ENCODE data around the gene MTURN. TPM values are rescaled to one million over a fixed set of nuclear protein-coding genes. Genes with fewer than 3 reads are reported as not detected.

The MTURN gene
- polyA plus RNA-seq, 2 donors: 7.7 to 9.9 TPM

DNA sequence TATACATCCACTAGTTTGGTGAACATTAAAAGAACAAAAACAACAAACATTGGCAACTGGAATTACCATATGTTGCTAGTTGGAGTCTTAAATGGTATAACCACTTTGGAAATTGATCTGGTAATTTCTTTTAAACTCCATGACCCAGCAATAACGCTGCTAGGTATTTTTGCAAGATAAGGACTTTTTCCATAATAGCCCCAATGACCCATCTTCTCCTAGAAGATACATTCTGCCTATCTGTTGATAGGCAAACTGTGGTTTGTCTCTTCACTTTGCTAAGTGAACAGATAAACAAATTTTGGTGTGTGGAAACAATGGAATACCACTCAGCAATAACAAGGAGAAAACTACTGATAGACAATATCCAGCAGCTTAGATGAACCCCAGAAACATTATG lies 30.6 kb upstream of the MTURN start:
- Histone ChIP-seq H3K36me3 (ENCODE audit: control insufficient read depth in 2 of 2, insufficient read depth in 2 of 2, low read length in 1 of 2) (no peaks in the 10 kb centered on the region), H3K9me3 (ENCODE audit: control insufficient read depth in 2 of 2, insufficient read depth in 1 of 2, low read depth in 1 of 2, low read length in 1 of 2) (no peaks in the 10 kb centered on the region), H3K4me1 (ENCODE audit: control insufficient read depth in 2 of 2, insufficient read depth in 2 of 2, low read length in 1 of 2) (no peaks in the 10 kb centered on the region), H3K27me3 (ENCODE audit: control insufficient read depth in 1 of 2, insufficient read depth in 2 of 2, low read length in 2 of 2) (no peaks in the 10 kb centered on the region), H3K27ac (ENCODE audit: low read depth in 2 of 2, low read length in 1 of 2) (no peak overlapping the region), H3K4me3 (ENCODE audit: low read depth in 1 of 2, low read length in 2 of 2) (no peak overlapping the region)
- 85 to 88% methylated on average over 1 of the region's 1 CpG for WGBS, 2 donors

DNA sequence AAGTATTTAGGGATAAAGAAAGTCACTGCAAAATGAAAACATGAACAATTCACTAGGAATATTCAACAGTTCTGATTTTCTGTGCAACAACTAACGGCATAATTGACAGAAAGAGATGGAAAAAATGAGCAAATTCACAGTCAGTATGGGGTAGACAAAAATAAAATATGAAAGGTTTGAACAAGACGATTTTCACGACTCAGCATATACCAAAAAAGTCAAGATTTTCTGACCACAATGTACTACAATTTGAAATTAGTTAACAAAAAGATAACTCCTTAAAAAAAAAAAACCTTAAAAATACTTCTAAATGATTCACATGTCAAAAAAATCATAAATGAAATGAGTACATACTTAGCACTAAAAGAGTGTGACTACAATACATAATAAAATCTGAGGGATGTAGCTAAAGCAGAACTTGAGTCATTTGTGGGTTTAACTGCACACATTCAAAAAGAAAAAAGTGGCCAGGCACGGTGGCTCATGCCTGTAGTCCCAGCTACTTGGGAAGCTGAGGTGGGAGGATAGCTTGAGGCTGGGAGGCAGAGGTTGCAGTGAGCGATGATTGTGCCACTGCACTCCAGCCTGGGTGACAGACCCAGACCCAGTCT lies 22.6 kb upstream of the MTURN start:
- WGBS, 2 donors: 90 to 96% methylated on average over 5 of the region's 5 CpGs

DNA sequence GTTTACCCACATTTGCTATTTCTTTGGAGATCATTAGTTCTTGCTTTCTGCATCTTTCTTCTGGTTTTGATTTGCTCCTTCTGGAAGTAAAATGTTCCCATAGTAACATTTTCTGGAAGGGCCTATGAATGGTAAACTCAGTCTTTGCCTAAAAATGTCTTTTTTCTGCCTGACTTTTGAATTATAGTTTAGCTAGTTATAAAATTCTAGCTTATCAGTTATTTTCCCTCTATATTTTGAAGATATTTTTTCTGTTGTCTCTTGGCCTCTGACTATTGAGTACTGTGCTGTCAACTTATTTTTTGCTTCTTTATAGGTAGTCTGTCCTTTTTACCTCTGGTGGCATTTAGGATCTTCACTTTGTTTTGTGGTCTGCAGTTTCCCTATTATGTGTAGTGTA lies 21.6 kb upstream of the MTURN start:
- Histone ChIP-seq H3K4me3 (ENCODE audit: low read depth in 1 of 2, low read length in 2 of 2) (no peak overlapping the region), H3K9me3 (ENCODE audit: control insufficient read depth in 2 of 2, insufficient read depth in 1 of 2, low read depth in 1 of 2, low read length in 1 of 2) (no peaks in the 10 kb centered on the region), H3K27me3 (ENCODE audit: control insufficient read depth in 1 of 2, insufficient read depth in 2 of 2, low read length in 2 of 2) (no peaks in the 10 kb centered on the region), H3K27ac (ENCODE audit: low read depth in 2 of 2, low read length in 1 of 2) (no peak overlapping the region), H3K4me1 (ENCODE audit: control insufficient read depth in 2 of 2, insufficient read depth in 2 of 2, low read length in 1 of 2) (no peaks in the 10 kb centered on the region), H3K36me3 (ENCODE audit: control insufficient read depth in 2 of 2, insufficient read depth in 2 of 2, low read length in 1 of 2) (no peaks in the 10 kb centered on the region)

More for the DNA sequence above, 22.6 kb upstream of the MTURN start:
- Histone ChIP-seq H3K9me3 (ENCODE audit: control insufficient read depth in 2 of 2, insufficient read depth in 1 of 2, low read depth in 1 of 2, low read length in 1 of 2) (no peaks in the 10 kb centered on the region), H3K4me3 (ENCODE audit: low read depth in 1 of 2, low read length in 2 of 2) (no peak overlapping the region), H3K27me3 (ENCODE audit: control insufficient read depth in 1 of 2, insufficient read depth in 2 of 2, low read length in 2 of 2) (no peaks in the 10 kb centered on the region), H3K4me1 (ENCODE audit: control insufficient read depth in 2 of 2, insufficient read depth in 2 of 2, low read length in 1 of 2) (no peaks in the 10 kb centered on the region), H3K27ac (ENCODE audit: low read depth in 2 of 2, low read length in 1 of 2) (no peak overlapping the region), H3K36me3 (ENCODE audit: control insufficient read depth in 2 of 2, insufficient read depth in 2 of 2, low read length in 1 of 2) (no peaks in the 10 kb centered on the region)

DNA sequence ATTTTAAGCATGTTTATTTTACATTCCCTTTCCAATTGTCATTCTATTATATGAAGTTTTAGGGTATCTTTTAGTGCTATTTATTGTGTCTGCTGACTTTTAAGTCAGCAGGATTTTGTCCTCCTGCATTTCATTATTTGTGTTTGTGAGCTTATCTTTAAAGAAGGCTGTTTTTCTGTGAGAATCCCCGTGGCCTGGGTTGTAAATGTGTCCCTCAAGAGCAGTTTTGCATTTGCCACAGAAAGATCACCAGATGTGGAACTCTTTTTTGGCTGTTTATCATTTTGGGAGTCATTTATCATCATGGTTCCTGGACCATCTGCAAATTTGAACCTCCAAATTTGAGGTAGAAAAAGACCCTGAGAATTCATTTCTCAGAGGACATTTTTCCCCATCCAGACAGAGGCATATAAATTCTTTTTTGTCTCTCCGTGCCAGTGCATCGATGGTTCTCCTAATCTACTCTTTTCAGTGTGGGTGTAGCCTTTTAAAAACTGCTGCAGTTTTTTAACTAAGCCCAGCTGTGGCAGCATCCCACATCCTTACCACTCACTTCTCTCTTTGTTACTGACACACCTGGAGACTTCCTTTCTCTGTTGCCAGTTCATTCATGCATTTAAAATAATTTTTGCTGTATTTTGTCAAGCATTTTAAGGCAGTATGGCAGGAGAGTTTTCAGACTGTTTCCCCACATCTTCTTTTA lies 20.1 kb upstream of the MTURN start:
- H3K4me3 ChIP-seq (ENCODE audit: low read depth in 1 of 2, low read length in 2 of 2): no peak overlapping the region
- no peak overlapping the region for H3K27ac ChIP-seq (ENCODE audit: low read depth in 2 of 2, low read length in 1 of 2)
- H3K27me3 ChIP-seq (ENCODE audit: control insufficient read depth in 1 of 2, insufficient read depth in 2 of 2, low read length in 2 of 2): no peaks in the 10 kb centered on the region
- no peaks in the 10 kb centered on the region for H3K4me1 ChIP-seq (ENCODE audit: control insufficient read depth in 2 of 2, insufficient read depth in 2 of 2, low read length in 1 of 2)
- H3K36me3 ChIP-seq (ENCODE audit: control insufficient read depth in 2 of 2, insufficient read depth in 2 of 2, low read length in 1 of 2): no peaks in the 10 kb centered on the region
- no peaks in the 10 kb centered on the region for H3K9me3 ChIP-seq (ENCODE audit: control insufficient read depth in 2 of 2, insufficient read depth in 1 of 2, low read depth in 1 of 2, low read length in 1 of 2)
- 68 to 69% methylated on average over 3 of the region's 3 CpGs for WGBS, 2 donors

DNA sequence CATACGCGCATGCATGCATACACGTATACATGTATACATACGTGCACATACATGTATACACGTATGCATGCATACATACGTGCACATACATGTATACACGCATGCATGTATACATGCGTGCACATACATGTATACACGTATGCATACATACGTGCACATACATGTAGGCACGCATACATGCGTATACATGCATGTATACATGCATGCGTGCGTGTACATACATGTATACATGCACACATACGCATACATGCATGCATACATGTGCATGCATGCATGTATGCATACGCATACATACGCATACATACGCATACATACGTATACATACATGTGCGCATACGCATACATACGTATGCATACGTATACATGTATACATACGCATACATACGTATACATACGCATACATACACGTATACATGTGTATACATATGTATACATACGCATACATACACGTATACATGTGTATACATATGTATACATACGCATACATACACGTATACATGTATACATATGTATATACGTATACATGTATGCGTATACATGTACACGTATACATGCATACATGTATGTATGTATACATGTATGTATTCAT lies 19.0 kb upstream of the MTURN start:
- Histone ChIP-seq H3K27ac (ENCODE audit: low read depth in 2 of 2, low read length in 1 of 2) (no peak overlapping the region), H3K4me1 (ENCODE audit: control insufficient read depth in 2 of 2, insufficient read depth in 2 of 2, low read length in 1 of 2) (no peaks in the 10 kb centered on the region), H3K27me3 (ENCODE audit: control insufficient read depth in 1 of 2, insufficient read depth in 2 of 2, low read length in 2 of 2) (no peaks in the 10 kb centered on the region), H3K4me3 (ENCODE audit: low read depth in 1 of 2, low read length in 2 of 2) (no peak overlapping the region), H3K9me3 (ENCODE audit: control insufficient read depth in 2 of 2, insufficient read depth in 1 of 2, low read depth in 1 of 2, low read length in 1 of 2) (no peaks in the 10 kb centered on the region), H3K36me3 (ENCODE audit: control insufficient read depth in 2 of 2, insufficient read depth in 2 of 2, low read length in 1 of 2) (no peaks in the 10 kb centered on the region)
- WGBS, 2 donors: 88 to 90% methylated on average over 34 of the region's 34 CpGs

DNA sequence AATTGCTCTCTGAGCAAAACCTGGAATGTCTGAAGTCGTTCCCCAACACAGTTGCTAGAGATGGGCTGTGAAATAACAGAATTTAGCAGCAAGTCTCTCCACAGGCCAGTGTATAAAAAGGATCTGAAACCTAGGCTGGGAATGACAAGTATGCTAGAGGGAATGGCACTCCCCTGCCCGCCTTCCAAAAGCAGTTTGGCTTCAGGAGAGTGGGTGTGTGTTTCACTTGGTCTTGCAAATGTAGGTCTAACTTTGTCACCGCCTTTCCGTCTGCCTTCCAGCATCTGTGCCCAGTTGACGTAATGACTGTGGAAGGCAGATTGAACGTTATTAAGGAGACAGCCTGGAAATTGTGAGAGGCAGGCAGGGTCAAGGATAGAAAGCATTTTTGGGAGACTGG lies 18.0 kb upstream of the MTURN start:
- Histone ChIP-seq H3K27ac (ENCODE audit: low read depth in 2 of 2, low read length in 1 of 2) (no peak overlapping the region), H3K4me3 (ENCODE audit: low read depth in 1 of 2, low read length in 2 of 2) (no peak overlapping the region), H3K9me3 (ENCODE audit: control insufficient read depth in 2 of 2, insufficient read depth in 1 of 2, low read depth in 1 of 2, low read length in 1 of 2) (no peaks in the 10 kb centered on the region), H3K4me1 (ENCODE audit: control insufficient read depth in 2 of 2, insufficient read depth in 2 of 2, low read length in 1 of 2) (no peaks in the 10 kb centered on the region), H3K27me3 (ENCODE audit: control insufficient read depth in 1 of 2, insufficient read depth in 2 of 2, low read length in 2 of 2) (no peaks in the 10 kb centered on the region), H3K36me3 (ENCODE audit: control insufficient read depth in 2 of 2, insufficient read depth in 2 of 2, low read length in 1 of 2) (no peaks in the 10 kb centered on the region)
- WGBS, 2 donors: 70 to 73% methylated on average over 6 of the region's 6 CpGs

DNA sequence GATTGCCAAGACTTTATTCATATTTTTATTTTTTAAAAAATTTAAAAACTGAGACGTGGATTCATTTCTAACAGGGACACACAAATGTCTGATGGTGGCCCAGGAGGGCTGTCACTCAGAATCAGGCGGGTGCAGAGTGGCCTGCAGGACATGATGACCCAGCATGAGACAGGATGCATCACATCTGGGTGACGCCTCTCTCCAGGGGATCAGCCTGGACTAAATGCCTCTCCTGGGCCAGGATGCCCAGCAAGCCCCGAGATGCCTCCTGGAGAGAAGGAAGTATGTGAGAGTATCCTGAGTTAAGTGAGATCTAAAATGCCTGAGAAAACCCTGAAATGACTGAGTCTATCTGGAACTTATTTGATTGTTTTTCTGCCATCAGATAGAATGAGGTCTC lies 16.9 kb upstream of the MTURN start:
- no peaks in the 10 kb centered on the region for H3K4me1 ChIP-seq (ENCODE audit: control insufficient read depth in 2 of 2, insufficient read depth in 2 of 2, low read length in 1 of 2)
- 89 to 91% methylated on average over 4 of the region's 4 CpGs for WGBS, 2 donors
- H3K27ac ChIP-seq (ENCODE audit: low read depth in 2 of 2, low read length in 1 of 2): no peak overlapping the region
- no peak overlapping the region for H3K4me3 ChIP-seq (ENCODE audit: low read depth in 1 of 2, low read length in 2 of 2)
- H3K27me3 ChIP-seq (ENCODE audit: control insufficient read depth in 1 of 2, insufficient read depth in 2 of 2, low read length in 2 of 2): no peaks in the 10 kb centered on the region
- no peaks in the 10 kb centered on the region for H3K36me3 ChIP-seq (ENCODE audit: control insufficient read depth in 2 of 2, insufficient read depth in 2 of 2, low read length in 1 of 2)
- H3K9me3 ChIP-seq (ENCODE audit: control insufficient read depth in 2 of 2, insufficient read depth in 1 of 2, low read depth in 1 of 2, low read length in 1 of 2): no peaks in the 10 kb centered on the region

DNA sequence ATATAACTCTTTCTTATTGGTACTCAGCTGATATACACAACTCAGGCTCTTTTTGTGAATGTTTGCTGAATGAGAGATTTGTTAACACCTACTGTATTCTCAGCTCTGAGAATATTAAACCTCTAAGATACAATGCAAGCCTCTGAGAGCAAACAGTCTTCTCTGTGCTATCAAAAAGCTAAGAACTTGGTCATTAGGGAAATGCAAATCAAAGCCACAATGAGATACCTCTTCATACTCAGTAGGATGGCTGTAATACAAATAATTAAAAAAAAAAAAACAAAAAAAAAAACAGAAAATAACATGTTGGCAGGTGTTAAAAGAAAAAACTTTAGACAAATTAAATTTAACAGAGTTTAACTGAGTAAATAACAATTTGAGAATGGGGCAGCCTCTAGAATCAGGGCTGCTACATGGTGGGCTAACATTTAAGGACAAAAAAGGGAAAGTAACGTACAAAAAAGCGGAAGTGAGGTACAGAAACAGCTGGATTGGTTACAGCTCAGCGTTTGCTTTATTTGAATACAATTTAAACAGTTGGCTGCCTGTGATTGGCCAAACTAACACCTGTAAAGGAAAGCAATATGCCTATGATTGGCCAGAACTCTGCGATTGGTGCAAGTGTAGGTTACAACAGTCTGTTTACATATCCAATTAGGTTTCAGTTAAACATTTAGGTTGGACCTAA lies 14.8 kb upstream of the MTURN start:
- H3K4me1 ChIP-seq (ENCODE audit: control insufficient read depth in 2 of 2, insufficient read depth in 2 of 2, low read length in 1 of 2): no peaks in the 10 kb centered on the region

DNA sequence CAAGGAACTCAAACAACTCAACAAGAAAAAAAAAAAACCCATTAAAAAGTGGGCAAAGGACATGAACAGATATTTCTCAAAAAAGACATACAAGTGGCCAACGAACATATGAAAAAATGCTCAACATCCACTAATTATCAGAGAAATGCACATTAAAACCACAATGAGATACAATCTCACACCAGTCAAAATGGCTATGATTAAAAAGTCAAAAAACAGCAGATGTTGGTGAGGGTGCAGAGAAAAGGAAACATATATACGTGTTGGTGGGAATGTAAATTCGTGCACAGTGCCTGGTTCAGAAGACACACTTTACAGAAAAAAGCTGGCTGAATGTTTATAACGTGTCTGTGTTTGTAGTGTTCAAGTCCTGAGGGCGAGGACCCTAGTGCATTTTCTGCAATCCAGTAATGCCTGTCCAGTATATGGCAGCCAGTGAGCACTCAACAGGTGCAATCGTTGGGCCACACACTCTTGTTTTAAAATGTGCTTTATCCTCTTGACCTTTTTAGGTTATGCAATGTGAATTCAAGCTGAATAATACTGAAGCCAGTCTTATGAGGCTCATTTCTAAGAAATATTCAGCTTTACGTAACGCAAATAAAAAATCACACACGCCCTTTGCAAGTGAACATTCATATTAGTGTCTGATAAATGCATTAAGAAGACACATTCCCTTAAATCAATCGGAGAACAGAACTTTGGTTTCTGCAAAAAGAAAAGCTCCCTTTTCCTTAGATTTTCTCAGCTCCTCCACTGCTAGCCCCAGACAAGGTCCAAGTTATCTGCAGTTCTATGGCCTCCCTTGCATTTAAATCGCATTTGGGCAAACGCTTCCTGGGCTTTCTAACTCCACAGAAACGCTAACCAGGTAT lies 813 bp upstream of the MTURN start:
- peak overlapping the region; percentile 86 to 91 for H3K27ac ChIP-seq (ENCODE audit: low read depth in 2 of 2, low read length in 1 of 2)
- no peaks in the 10 kb centered on the region for H3K9me3 ChIP-seq (ENCODE audit: control insufficient read depth in 2 of 2, insufficient read depth in 1 of 2, low read depth in 1 of 2, low read length in 1 of 2)
- peaks cover 0 to 3% of the 10 kb centered on the region in 2 donors for H3K36me3 ChIP-seq (ENCODE audit: control insufficient read depth in 2 of 2, insufficient read depth in 2 of 2, low read length in 1 of 2)
- peaks cover 0 to 3% of the 10 kb centered on the region in 2 donors for H3K4me1 ChIP-seq (ENCODE audit: control insufficient read depth in 2 of 2, insufficient read depth in 2 of 2, low read length in 1 of 2)
- peak overlapping the region; percentile 78 to 83 for H3K4me3 ChIP-seq (ENCODE audit: low read depth in 1 of 2, low read length in 2 of 2)
- WGBS, 2 donors: 37 to 38% methylated on average over 13 of the region's 13 CpGs
- H3K27me3 ChIP-seq (ENCODE audit: control insufficient read depth in 1 of 2, insufficient read depth in 2 of 2, low read length in 2 of 2): no peaks in the 10 kb centered on the region

More for the DNA sequence above, 14.8 kb upstream of the MTURN start:
- no peaks in the 10 kb centered on the region for H3K36me3 ChIP-seq (ENCODE audit: control insufficient read depth in 2 of 2, insufficient read depth in 2 of 2, low read length in 1 of 2)
- no peaks in the 10 kb centered on the region for H3K9me3 ChIP-seq (ENCODE audit: control insufficient read depth in 2 of 2, insufficient read depth in 1 of 2, low read depth in 1 of 2, low read length in 1 of 2)
- no peak overlapping the region for H3K4me3 ChIP-seq (ENCODE audit: low read depth in 1 of 2, low read length in 2 of 2)
- no peaks in the 10 kb centered on the region for H3K27me3 ChIP-seq (ENCODE audit: control insufficient read depth in 1 of 2, insufficient read depth in 2 of 2, low read length in 2 of 2)
- no peak overlapping the region for H3K27ac ChIP-seq (ENCODE audit: low read depth in 2 of 2, low read length in 1 of 2)
- 82 to 87% methylated on average over 4 of the region's 4 CpGs for WGBS, 2 donors
